ENCODE measurements around the gene EDC3. TPM values are rescaled to one million over a fixed set of nuclear protein-coding genes. Genes with fewer than 3 reads are reported as not detected.

EDC3 gene
- total and polyA plus RNA-seq, 7 donors = 11.6 to 22.0 (median 16.8) TPM

- Histone ChIP-seq H3K9me3 (no peaks in the 10 kb centered on the region), H3K27ac (no peak overlapping the region), H3K36me3 (no peaks in the 10 kb centered on the region), H3K4me1 (peaks cover 0 to 13% (median 6%) of the 10 kb centered on the region in 4 donors), H3K27me3 (no peaks in the 10 kb centered on the region), H3K4me3 (no peak overlapping the region)
- no peak for DNase-seq
- TF ChIP-seq POLR2AphosphoS5 (IDR thresholded peaks at IDR 0.05) = no peak
- TF ChIP-seq POLR2A (IDR thresholded peaks at IDR 0.05) = no peak
- TF ChIP-seq CTCF (IDR thresholded peaks at IDR 0.05) = no peak
- no peak for TF ChIP-seq EP300 (IDR thresholded peaks at IDR 0.05)
- WGBS, 2 donors = 92% methylated on average over 11 of the region's 11 CpGs
- intact Hi-C loops (cut with DNase I) = no loop called here
Observed at GRCh38 chr15:74611341-74611740, 84.5 kb downstream of the EDC3 start.

- Histone ChIP-seq H3K4me1 (peaks cover 0 to 12% (median 5%) of the 10 kb centered on the region in 4 donors), H3K27ac (no peak overlapping the region), H3K27me3 (no peaks in the 10 kb centered on the region), H3K36me3 (no peaks in the 10 kb centered on the region), H3K4me3 (no peak overlapping the region), H3K9me3 (no peaks in the 10 kb centered on the region)
- no peak for TF ChIP-seq CTCF (IDR thresholded peaks at IDR 0.05)
- TF ChIP-seq POLR2AphosphoS5 (IDR thresholded peaks at IDR 0.05) = no peak
- no peak for TF ChIP-seq POLR2A (IDR thresholded peaks at IDR 0.05)
- TF ChIP-seq EP300 (IDR thresholded peaks at IDR 0.05) = no peak
- 77 to 79% methylated on average over 7 of the region's 7 CpGs for WGBS, 2 donors
- DNase-seq = no peak
- intact Hi-C loops (cut with DNase I) = no loop called here
Observed at GRCh38 chr15:74610302-74610951, 85.4 kb downstream of the EDC3 start.

GRCh38 chr15:74609938-74610301 is 85.9 kb downstream of the EDC3 start:
- no peak for DNase-seq
- no peaks in the 10 kb centered on the region for H3K27me3 ChIP-seq
- WGBS, 2 donors = 90 to 94% methylated on average over 3 of the region's 3 CpGs
- H3K36me3 ChIP-seq = no peaks in the 10 kb centered on the region
- no peak overlapping the region for H3K27ac ChIP-seq
- TF ChIP-seq POLR2AphosphoS5 (IDR thresholded peaks at IDR 0.05) (no peak), POLR2A (IDR thresholded peaks at IDR 0.05) (no peak), CTCF (IDR thresholded peaks at IDR 0.05) (no peak), EP300 (IDR thresholded peaks at IDR 0.05) (no peak)
- intact Hi-C loops (cut with DNase I) = no loop called here
- H3K9me3 ChIP-seq = no peaks in the 10 kb centered on the region
- no peak overlapping the region for H3K4me3 ChIP-seq
- H3K4me1 ChIP-seq = peaks cover 0 to 11% (median 4%) of the 10 kb centered on the region in 4 donors

- Histone ChIP-seq H3K9me3 (no peaks in the 10 kb centered on the region), H3K27ac (no peak overlapping the region), H3K4me1 (no peaks in the 10 kb centered on the region), H3K36me3 (no peaks in the 10 kb centered on the region), H3K27me3 (no peaks in the 10 kb centered on the region), H3K4me3 (no peak overlapping the region)
- TF ChIP-seq POLR2A (IDR thresholded peaks at IDR 0.05) = no peak
- TF ChIP-seq EP300 (IDR thresholded peaks at IDR 0.05) = no peak
- no peak for TF ChIP-seq CTCF (IDR thresholded peaks at IDR 0.05)
- no peak for TF ChIP-seq POLR2AphosphoS5 (IDR thresholded peaks at IDR 0.05)
- WGBS, 2 donors = 60 to 83% methylated on average over 3 of the region's 3 CpGs
- no peak for DNase-seq
- intact Hi-C loops (cut with DNase I) = no loop called here
Observed at GRCh38 chr15:74608786-74609185, 87.0 kb downstream of the EDC3 start.

GRCh38 chr15:74605795-74606150 is 90.1 kb downstream of the EDC3 start:
- Histone ChIP-seq H3K4me3 (no peak overlapping the region), H3K27ac (no peak overlapping the region), H3K4me1 (no peaks in the 10 kb centered on the region), H3K36me3 (no peaks in the 10 kb centered on the region), H3K9me3 (no peaks in the 10 kb centered on the region), H3K27me3 (no peaks in the 10 kb centered on the region)
- intact Hi-C loops (cut with DNase I) = no loop called here
- WGBS, 2 donors = 78 to 81% methylated on average over 1 of the region's 1 CpG
- TF ChIP-seq POLR2AphosphoS5 (IDR thresholded peaks at IDR 0.05) (no peak), CTCF (IDR thresholded peaks at IDR 0.05) (no peak)
- DNase-seq = no peak

Measured in sigmoid colon (tissue), 7 donors.